Hindlimb muscle (tissue), 1 donor: ENCODE data around the gene CDKN1C. TPM values are rescaled to one million over a fixed set of nuclear protein-coding genes. Genes with fewer than 3 reads are reported as not detected.

Experiments
- DNase-seq: peaks from one replicate; pipeline ENCODE4 v3.0.0-alpha.2; 2013
- polyA plus RNA-seq: library from polyadenylated mRNA; unstranded; fragments of 120-200 nt; gene quantifications from one replicate; pipeline ENCODE4 v1.2.1, GENCODE V29; 2013; ENCODE audit not compliant: insufficient read length

Gene CDKN1C
- polyA plus RNA-seq, 1 donor = 250 TPM

DNA sequence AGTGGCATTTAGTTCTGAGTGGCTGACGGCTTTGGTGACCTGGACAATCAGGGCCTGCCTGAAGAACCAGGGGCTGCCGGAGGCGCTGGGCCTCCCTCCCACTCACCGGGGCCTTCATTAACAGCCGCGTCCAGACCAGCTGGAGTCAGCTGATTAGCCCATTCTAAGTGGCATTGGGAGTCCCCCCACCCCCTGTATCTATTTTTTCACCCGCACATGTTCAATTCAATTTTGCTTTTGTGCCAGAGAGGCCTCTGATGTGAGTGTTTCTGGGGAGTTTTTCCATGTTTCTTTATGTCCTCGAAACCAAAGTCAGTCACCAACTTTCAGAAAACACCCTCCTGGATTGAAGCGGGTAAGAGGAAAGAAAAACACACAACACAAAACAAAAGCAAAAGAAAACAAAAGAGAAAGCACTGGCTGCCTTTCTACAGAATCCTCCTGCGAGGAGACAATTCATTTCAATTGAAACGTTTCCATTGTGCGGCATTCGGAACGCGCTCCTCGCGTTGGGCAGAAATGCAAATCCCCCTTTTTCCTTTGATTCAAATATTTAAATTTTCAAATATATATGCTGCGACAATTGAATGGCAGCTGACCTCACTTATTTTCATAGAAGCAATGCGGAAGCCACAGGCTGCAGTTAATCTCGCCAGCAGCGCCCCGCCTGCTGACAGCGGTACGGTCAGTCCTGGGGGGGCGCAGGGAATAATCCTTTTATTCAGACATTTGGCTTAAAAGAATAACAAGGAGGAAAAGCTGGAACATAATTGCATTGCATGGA is 17.7 kb downstream of the CDKN1C start:
- DNase-seq = no peak

DNA sequence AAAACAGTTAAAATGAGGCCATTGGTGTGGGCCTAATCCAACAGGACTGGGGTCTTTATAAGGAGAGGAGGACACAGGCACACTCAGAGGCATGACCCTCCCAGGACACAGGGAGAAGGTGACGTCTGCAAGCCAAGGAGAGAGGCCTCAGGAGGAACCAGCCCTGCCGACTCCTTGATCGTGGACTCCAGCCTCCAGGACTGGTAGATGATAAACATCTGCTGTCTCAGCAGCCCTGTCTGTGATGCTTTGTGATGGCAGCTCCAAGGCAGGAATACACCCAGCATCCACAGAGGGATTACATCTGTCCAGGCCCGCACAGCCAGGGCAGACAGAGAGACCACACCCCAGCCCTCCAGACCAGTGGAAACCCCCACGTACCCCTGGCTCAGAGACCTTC is 18.4 kb downstream of the CDKN1C start:
- DNase-seq = no peak

DNA sequence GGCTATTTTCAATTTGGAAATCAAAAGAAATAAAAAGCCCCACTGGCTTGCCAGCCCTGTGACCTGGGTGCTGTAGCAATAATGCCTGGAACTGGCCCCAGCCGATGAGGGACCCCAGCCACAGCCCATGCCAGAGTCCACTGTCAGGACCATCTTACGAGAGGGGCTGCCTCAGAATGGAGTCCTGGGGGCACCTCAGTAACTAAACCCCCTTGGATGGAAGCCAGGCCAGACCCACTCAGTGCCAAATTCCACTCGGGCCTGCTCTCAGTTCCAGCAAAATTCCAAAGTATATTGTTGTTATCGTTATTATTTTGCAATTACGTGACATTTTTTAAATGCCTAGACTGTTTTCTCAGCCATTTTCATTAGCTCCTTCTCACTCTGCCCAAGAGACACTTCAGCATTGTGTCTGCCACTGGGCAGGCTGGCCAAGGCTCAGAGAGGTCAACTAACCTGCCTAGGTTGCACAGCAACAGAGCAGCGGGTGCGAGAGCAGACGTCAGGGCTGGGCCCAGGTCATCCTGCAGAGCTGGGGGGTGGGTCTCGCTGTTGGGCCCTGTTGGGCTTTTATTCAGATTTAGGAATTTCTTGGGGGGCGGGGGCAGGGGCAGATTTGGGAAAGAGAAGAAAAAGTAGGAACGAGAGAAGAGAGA is 19.5 kb downstream of the CDKN1C start:
- DNase-seq = no peak

DNA sequence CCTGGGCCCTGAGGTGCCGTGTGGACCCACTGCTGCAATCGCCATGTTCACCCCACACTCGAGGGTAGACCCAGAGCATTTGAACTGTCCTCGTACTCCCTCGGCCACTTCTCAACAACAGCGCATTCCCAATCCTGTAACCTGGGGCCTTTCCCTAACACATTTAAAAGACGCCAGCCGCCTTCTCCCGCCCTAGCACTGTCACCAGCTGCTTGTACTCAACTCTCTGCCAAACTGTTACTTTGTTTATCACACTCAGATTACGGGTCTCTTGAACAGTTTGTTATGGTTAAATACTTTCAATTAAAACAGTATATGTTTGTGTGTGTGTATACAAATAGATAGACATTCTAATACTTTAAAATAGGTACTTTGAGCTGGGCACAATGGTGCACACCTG is 20.7 kb downstream of the CDKN1C start:
- no peak for DNase-seq

DNA sequence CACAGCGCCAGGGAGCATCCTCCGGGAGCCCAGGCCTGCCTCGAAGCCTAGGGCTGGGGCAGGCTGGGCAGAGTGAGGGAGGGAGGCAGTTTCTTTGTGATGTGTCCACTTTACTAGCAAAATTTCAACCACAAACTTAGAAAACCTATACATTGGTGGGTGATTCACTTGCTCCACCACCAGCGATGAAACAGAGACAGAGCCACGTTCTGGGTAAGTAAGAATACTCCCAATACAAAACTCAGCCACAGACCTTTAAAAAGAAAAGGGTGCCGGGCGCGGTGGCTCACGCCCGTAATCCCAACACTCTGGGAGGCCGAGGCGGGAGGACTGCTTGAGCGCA is 22.3 kb downstream of the CDKN1C start:
- DNase-seq = no peak

DNA sequence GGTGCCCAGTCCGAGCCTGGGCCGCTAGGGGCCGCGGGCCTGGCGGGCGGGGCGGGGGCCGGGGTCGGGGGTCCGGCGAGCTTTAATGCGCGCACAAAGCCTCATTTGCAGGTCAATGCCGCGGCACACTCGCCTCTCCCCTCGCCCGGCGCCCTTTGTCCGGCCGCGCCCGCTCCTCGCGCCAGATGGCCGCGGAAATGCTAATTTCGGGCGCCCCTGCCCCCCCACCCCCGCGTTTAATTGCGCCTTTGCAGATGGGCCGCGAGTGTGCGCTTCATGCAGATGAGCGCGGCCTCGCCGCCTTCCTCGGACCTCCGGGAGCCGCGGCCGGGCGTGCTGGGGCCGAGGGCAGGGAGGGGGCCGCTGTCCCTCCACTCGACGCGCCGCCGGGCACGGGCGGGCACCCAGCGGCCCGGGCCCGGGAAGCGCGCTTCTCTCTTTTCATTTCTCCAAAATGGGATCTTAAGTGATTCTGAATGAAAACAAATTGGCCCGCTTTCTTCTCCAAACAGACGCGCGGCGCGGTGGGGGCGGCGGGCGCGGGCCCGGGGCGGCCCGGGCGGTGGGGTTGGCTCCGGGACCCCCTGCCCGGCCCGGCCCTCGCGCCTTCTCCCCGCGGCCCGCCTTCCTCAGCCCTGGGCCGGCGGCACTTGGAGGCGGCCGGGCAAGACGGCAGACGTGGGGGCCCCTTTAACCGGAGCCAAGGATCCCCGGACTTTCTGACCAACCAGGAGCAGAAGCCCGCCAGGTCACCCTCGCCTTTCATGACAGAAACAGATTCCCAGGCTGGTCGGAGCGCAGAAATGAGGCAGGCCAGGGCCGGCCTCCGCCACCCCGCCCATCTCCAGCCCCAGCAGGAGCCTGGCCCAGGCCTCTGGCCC is 22.9 kb downstream of the CDKN1C start:
- no peak for DNase-seq

DNA sequence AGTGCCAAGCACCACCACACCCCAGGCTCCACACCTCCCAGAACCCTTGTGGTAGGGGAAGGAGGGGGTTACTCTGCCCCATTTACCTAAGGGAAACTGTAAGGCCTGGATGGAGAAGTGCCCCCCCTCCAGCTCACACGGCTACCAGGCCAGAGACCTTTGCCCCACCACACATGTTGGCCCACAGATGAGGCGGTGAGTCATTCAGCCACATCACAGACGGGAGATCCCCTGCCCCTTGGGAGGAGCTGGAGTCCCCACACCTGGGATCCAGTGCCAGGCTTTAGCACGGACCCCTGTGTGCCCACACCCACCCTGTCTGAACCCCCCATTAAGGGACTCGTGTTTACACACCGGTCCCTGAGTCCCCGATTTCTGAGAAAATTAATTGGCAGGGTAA is 24.9 kb downstream of the CDKN1C start:
- DNase-seq = no peak

DNA sequence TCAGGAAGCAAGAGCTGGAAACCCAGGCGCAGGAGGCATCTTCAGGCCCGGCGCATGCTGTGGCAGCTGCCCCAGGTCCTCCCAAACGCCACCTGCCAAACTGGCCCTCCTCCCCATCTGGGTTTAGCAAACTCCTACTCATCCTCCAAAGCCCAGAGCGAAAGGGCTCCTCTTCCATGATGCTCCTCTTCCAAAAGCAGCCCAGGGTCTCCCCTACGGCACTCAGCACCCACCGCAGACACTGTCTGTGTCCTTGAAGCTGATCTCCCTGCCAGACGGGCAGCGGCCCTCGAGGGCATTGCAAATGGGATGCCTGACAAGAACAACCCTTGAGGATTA is 25.9 kb downstream of the CDKN1C start:
- no peak for DNase-seq

DNA sequence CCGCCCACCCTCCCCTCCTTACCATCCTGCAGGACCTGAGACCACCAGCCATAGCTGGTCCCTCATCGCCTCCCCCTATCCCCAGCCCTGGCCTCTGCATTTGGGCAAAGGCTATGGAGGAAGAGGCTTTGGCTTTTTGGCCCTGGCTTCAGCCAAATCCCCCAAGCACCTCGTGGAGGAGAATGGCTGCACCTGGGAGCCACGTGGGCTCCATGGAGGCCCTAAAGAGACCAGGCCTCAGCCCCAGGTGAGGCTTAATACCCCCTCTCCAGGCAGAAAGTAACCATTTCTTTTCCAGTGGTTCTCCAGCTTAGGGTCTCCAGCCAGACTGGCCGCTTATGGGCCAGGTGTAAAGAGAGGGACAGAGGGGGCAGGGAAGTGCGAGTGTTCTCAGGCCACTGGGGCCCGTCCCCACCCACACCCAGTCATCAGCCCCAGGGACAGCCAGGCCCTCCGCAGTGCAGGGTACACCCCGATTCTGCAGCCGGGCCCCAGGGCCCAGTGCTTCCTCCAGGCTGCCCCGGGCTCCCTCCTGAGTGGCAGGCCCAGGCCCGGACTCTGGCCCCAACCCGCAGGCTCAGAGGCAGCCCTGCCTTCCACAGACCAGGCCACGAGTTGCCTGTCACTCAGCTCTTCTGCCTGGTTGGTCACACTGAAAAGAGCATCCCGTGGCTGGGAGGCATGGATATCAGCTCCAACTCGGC is 26.4 kb downstream of the CDKN1C start:
- no peak for DNase-seq

DNA sequence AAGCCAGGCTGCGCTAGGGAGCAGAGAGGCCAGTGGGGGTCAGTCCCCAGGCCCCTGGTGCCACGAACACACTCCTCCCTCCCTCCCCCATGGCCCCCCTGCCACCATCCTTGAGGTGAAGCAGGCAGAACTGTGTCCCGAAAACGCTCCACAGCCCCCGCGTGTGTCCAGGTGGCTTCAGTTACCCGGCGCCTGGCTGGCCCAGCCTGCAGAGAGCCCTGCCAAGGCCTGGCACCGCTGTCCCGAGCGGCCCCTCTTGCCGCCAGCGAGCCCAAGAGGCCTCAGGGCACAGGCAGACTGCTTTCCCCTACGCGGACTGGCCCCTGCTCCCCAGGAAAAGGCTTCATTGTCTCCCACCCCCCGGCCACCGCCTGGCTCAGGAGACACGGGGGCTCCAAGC is 27.7 kb downstream of the CDKN1C start:
- no peak for DNase-seq

DNA sequence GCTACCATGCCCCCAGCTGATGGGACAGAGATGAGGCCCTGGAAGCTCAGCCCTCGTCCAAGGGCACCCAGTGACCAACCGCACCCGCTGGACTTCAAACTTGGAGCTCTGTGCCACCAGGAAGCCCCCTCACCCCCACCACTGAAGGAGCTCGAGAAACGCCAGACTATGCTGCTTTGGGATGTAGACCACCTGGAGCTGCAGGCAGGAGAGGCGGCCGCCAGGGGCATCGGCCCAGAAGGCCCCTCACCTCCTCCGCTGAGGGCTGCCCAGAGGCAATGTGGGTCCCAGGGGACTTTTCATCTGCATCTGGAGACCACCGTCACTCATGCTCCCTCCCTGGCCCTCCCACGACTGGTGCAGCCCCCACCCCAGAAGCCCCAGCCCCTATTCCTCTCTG is 28.3 kb downstream of the CDKN1C start:
- no peak for DNase-seq

DNA sequence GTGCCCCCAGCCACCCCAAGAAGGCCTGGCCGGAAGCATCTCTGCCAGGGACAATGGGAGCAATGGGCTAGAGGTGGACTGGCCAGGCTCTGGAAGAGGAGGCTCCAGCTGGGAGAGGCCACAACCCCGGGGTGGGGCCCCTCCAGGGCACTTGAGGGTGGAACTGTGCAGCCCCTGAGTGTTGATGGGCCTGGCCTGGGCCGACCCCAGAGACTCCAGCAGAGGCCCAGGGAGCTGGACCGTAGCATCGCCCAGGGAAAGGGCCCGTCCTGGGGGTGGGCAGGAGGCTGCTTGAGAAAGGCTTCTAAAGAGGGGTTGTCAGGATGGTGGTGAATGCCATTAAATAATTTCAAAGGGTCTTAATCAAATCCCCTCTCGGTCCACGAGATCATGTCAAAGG is 30.4 kb downstream of the CDKN1C start:
- DNase-seq = no peak

DNA sequence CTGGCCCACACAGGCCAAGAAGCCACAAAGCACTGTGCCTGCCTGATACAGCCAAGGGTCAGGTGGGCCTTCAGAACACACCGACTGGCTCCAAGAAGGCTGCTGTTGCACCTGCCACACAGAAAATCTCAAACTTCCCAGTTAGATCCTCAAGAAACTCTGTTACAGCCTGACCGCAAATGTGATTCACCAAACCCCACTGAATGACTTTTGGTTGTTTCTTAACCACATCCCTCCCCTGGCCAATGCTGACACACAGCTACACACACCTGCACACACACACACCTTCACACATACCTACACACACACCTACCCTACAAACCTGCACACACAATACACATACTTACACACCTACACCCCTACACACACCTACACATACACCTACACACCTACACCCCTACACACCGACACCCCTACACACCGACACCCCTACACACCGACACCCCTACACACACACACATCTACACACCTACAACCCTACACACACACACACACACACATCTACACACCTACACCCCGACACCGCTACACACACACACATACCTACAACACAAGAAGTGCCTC is 31.5 kb downstream of the CDKN1C start:
- no peak for DNase-seq

DNA sequence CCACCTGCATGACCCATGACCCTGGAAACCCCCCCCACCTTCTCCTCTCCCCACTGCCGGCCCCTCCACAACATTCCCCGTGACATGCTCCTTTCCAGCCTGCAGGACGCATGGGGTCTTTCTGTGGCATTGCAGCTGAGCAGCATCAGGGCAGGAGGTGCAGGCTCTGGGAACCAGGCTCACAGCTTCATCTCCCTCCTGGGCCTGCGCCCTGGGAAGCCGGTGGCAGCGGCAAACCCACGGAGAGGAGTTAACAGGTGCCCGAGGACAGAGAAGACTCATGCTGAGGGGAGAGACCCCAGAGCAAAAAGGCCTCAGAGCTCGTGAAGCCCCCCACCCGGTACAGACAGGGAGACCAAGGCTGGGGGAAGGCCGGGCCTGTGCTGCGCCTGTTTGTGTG is 32.2 kb downstream of the CDKN1C start:
- DNase-seq = no peak

DNA sequence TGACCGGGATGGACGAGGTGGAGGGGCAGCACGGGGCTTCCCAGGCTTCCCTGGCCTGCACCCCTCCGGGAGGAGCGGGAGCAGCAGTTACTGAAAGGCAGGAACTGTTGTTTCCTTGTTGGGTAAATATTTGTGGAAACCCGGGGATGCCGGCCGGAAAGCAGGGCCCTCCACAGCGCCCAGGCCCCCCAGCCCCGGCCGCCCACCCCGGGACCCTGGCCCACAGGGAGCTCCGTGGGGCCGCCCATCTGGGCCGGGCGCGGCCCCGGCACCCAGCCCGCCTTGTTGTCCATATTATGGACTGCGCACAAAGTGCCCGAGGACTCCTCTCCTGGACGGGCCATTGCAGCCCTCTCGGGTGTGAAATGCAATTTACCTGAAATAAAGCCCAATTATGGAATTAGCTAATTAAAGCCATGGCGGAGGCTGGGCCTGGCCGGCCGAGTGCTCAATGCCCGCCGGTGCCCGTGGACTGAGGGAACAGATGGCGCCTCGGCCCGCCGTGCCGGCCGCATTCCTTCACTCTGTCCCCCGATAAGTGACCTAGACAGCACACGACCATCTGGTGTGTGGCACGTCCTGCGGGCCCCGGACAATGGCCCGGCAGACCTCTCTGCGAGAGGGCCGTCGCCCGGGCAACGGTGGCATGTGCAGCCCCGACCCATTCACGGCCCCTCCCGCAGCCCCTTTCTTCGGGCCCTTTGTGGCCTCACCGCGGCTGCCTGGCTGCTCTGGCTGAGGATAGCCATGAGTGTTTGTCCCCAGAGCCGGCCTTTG is 35.4 kb downstream of the CDKN1C start:
- no peak for DNase-seq

DNA sequence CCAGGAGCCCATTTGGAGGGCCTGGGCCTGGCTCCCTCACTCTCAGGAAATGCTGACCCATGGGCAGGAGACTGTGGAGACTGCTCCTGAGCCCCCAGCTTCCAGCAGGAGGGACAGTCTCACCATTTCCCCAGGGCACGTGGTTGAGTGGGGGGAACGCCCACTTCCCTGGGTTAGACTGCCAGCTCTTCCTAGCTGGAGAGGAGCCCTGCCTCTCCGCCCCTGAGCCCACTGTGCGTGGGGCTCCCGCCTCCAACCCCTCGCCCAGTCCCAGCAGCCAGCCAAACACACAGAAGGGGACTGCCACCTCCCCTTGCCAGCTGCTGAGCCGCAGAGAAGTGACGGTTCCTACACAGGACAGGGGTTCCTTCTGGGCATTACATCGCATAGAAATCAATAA is 37.1 kb downstream of the CDKN1C start:
- DNase-seq = no peak

DNA sequence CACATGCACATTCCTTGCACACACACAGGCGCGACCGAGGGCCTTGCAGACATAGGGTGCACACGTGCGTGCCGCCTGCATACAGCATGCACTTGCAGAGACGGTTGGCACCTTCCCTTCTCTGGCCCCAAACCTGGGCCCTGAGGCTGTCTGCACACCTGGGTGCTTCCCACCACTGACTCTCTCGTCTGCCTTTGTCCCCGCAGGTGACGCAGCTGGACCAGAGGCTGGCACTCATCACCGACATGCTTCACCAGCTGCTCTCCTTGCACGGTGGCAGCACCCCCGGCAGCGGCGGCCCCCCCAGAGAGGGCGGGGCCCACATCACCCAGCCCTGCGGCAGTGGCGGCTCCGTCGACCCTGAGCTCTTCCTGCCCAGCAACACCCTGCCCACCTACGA is 38.0 kb downstream of the CDKN1C start:
- DNase-seq = no peak

DNA sequence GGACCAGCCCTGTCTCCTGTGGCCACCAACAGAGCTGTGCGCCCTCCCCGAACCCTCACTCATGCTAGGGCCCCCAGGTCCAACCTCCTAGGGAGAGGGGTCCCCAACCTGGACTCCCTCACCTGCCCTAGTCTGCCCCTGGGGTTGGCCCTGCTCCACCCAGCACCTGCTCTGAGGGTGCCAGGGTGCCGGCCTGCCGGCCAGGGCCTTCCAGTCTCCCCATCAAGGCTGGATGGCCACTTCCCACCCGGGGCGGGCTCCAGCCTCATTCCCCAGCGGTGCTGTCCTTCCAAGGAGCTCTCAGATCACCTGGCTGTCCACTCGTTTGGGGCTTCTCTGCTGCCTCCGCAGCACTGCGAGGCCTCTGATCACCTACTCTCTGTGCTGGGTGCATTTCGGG is 39.1 kb downstream of the CDKN1C start:
- DNase-seq = no peak

DNA sequence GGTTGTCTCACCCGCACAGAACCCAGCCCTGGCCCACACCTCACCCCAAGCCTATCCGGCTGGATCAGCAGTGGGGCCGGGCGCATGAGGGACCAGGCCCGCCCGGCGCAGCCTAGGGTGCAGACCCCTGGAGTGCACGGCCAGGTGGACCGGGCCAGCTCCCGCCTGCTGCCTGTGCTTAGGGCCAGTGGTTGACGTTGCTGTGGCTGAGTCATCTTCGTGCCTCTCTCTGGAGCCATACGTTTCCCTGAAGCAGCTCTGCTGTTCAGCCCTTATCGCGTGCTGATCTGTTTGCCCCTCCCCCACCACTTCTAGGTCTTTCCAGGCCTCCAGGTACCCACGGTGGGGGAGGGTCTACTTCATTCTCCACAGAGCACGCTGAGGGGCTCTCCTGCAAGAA is 39.5 kb downstream of the CDKN1C start:
- no peak for DNase-seq

DNA sequence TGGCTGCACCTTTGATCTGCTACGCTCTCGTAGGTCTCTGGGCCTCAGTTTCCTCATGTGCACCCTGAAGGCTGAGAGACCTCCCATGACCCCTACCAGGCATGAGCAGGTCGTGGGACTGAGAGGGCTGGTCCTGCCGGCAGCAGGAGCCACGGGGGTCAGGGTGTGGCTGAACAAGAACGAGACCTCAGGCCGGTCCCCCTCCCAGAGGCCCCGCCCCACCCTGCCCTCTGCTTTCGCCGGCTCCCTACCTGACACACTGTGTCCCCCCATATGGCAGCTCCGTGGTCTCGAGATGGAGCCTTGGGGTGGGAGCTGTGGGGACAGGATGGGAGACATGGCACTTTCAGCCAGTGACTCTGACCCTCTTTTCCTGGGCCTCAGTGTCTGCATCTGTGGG is 40.6 kb downstream of the CDKN1C start:
- DNase-seq = no peak

DNA sequence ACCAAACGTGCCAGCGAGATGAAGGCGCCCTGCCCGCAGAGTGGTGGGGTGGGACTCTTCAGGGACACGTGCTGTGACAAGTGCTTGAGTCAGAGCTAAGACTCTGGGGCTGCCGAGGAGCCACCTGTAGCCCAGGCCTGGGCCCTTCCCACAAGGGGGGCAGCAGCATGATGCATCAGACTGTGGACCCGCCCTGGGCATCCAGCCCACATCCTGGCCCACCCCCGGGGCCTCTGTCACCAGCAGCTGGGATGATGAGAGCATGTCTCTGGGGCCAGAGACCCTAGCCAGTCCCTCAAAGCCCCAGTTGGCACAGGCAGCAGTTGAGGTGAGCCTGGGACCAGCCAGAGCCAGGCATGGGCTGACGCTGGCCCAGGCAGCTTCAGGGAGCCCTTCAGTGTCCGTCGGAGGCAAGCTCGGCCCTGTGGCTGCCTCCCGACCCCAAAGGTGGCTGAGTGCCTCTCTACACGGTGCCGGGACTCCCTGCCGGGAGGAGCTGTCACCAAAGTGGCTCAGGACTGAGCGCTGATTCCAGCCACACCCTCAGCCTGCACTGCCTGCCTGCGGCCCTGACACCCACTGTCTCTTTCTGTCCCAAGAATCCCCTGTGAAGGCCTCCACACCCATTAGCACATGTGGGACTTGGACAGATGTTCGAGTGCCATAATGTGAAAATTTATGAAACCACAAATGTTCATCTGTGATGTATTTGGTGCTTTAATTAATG is 41.3 kb downstream of the CDKN1C start:
- DNase-seq = no peak
